Measurements from ENCODE around the gene SH2D4B.
"Not testable (repeated sequence)": the region's sequence is repeated elsewhere in the genome, so short reads cannot be mapped to it uniquely, and the experiment has no call there.

SH2D4B gene

DNA sequence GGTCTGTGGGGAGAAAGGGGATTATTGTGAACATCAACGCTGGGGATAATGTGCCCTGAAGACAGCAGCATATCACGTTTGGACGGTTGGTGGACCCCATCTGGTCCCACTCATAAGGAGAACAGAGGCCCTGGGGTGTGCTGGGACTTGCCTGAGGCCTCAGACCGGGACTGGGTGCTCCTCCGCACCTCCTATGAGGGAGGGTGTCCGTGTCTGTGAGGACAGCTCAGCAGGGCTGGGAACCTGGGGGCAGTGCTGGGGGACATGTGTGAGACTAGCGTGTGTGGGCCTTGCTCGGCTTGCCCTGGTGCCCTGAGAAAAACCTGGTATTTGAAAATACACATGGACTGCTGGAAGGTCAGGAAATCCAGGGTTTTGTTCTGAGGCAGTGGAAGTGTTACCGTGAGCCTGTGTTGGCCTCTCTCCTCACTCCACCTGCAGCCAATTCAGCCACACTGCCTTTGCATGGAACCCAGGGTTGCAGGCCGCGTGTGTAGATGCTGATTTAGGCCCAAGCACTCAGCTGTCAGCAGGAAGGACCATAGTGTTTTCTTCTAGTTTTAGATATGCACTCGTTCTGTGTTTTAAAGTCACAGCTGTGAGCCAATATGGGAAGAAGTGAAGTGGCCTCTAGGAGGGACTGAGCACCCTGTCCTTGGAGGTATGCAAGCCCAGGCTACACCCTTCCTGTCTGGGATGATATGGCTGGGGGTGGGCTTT lies 13.4 kb upstream of the SH2D4B start:
- no peak for DNase-seq (ENCODE audit: low spot score)

DNA sequence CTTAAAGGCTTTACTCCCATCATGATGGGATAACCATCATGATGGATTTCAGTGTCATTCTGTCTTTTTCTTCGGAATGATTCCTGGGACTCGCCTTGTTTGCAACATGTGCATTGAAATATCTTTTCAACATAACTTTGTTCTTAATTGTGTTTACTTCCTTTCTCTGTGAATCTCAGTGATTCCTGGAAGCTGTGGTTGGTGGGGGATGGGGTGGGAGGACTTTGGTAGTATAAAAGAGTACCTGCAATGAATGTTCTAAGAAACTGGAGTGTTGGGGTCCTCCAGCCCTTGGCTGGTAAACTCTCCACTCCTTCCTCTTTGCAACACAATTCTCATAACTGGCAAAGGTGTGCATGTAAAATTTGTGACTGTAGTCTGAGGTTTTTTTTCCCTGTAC lies 11.5 kb upstream of the SH2D4B start:
- DNase-seq (ENCODE audit: low spot score): no peak

DNA sequence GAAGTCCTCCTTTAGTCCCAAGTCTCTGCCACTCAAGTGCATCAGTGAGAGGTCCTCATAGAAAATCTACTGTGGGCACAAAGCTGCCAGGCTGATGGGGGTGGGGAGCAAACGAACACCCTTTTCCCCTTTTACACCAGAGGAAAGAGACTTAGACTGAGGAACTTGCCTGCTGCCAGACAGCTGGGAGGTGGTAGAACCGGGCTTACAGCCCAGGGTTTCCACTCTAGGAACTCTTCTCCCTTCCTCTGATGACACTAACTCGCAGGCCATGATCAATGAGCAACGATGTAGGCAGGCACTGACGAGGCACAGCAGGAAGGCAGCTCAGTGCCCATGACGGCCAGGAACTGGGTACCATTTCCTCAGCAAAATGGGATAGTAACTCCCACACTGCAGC lies 11.0 kb upstream of the SH2D4B start:
- no peak for DNase-seq (ENCODE audit: low spot score)

DNA sequence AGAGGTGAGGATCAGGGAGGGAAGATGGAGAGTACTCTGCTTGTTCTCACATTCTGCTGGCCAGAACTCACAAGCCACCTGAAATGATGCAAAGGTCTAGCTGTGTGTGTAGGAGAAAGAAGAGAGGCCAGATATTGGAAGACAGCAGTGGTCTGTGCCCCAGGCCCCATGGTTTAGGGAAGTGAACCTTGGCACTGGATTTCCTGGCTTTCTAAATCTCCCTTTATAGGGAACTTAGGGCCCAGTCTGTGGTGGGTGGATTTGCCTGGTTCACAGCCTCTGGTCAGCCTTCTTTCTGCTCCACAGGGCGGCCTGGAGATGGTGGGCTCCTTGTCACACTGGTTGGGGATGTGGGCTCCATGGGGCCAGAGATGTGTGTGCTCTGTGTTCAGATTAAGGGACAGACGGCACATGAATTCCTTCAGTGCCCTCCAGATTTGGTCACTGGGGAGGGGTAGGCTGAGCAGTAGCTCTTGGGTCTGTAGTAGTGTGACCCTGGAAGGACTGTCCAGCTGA lies 9.5 kb upstream of the SH2D4B start:
- DNase-seq (ENCODE audit: low spot score): no peak

DNA sequence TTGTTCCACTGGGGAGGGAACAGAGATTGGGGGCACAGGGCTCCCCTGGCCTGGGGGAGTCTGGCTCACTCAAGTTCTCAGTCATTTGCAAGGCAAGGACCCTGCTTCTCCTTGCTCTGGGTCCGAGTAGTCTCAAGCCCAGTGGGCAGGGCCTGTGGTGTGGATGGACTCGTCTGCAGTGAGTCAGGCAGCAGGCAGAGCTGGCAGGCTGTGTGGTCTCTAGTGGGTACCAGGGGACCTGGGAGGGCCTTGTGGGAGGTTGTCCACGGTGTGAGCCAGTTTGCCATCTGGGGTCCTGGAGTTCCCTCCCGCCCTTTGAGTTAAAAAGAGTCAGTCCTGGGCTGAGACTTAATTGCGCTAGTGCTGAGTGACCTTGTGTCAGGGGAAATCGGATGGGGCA lies 8.8 kb upstream of the SH2D4B start:
- no peak for DNase-seq (ENCODE audit: low spot score)

DNA sequence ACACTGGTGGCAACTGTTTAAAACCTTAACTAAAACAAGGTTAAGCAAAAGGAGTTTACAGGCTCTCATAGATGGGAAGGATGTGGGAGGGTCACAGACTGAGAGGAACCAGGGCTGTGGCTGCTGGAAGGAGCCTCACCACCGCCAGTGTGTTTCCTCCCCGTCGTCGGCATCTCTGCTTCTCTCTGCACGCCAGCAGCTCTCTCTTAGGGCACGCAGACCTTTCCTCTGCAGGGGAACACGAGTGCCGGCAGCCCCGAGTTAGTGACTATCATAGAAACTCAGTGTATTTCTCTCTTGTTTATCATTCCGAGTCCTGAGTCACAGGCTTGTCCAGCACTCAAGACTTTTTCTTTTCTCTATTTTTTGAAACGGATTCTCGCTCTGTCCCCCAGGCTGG lies 8.1 kb upstream of the SH2D4B start:
- DNase-seq (ENCODE audit: low spot score): no peak

DNA sequence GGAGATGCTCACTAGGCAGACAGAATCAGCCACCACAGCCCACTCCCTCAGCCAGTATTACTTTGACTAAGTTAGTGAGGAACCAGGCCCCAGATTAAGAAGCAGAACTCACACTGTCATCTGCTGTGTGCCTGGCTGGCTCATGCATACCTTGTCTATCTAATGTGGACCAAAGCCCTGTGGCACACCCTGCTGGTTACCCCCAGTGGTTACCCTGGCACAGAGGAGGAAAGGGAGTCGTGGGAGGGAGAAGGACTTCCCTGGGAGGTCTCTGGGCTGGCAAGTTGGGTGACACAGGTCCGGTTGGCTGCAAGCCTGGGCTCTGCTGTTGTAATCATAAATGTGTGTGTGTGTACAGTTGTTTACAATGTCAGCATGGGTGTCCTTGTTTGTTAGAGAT lies 7.5 kb upstream of the SH2D4B start:
- DNase-seq (ENCODE audit: low spot score): no peak

DNA sequence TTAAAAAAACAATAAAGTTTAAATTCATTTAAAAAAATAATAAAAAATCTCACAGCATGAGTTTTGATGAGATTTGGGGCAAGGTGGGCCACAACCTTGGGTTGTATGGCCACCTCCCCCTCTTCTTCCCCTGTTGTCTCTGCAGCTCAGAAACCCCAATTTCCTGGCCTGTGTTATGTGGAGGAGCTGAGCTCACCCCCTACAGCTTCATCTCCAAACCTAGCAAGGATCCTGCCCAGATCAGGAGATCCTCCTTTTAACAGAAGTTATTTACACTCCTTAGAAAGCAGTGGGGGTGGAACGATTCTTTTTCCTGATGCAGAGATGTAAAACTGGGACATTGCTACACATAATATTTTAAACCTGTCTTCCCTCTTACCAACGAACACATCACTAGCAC lies 6.9 kb upstream of the SH2D4B start:
- no peak for DNase-seq (ENCODE audit: low spot score)

DNA sequence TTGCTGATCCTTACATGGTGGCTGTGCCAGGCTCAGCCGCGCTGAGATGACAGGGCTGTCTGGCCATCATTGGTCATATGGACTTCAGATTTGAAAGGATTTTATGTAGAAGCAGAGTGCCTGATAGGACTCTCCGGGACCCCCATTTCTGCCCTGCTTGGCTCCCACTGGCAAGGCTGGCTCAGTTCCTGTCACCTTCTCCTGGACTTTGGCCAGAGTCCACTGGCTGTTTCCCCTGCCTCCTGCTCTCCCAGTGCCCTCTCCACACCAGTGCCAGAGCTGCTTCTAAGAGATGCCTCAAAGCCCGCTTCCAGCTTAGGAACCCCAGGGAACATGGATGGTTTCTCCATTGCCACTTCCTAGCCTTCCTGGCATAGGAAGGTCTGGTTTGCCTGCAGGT lies 5.1 kb upstream of the SH2D4B start:
- no peak for DNase-seq (ENCODE audit: low spot score)

DNA sequence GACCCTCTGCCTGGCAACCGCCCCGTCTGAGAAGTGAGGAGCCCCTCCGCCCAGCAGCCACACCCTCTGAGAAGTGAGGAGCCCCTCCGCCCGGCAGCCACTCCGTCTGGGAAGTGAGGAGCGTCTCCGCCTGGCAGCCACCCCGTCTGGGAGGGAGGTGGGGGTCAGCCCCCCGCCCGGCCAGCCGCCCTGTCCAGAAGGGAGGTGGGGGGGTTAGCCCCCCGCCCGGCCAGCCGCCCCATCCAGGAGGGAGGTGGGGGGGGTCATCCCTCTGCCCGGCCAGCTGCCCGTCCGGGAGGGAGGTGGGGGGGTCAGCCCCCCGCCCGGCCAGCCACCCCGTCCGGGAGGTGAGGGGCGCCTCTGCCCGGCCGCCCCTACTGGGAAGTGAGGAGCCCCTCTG lies 3.6 kb upstream of the SH2D4B start:
- DNase-seq (ENCODE audit: low spot score): not testable (repeated sequence)

DNA sequence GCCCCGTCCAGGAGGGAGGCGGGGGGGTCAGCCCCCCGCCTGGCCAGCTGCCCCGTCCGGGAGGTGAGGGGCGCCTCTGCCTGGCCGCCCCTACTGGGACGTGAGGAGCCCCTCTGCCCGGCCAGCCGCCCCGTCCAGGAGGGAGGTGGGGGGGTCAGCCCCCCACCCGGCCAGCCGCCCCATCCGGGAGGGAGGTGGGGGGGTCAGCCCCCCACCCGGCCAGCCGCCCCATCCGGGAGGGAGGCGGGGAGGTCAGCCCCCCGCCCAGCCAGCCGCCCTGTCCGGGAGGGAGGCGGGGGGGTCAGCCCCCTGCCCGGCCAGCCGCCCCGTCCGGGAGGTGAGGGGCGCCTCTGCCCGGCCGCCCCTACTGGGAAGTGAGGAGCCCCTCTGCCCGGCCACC lies 3.1 kb upstream of the SH2D4B start:
- DNase-seq (ENCODE audit: low spot score): not testable (repeated sequence)

DNA sequence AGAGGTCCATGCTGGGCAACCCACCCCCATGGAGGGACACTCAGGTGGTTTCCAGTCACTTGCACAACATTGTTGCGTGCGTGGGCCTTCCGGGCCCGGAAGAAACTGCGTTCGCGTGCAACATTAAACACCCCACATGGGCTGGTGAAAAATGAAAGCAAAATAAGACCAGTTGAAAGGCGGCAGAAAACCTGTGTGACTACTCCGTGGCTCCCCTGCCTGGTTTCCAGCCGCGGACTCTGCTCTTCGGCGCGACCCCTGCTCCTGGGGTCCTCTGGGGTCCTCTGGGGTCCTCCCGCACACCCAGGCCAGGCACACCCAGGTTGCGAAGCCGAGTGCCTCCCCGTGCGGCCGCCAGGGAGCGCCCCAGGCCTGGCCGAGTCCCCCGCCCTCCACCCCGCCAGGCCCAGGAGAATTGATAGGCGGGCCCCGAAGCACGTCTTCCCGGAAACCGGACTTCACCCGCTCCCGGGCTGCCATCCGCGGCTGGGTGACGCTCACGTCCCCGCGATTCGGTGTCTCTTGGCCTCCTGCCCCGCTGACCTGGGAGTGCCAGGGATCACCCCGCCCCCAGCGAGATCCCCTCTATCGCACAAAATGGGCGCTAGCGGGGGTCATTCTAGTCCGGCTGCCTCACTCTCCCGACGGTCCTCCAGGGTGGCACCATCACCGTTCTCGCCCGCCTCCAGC lies 1.9 kb upstream of the SH2D4B start:
- peak; percentile 73 for DNase-seq (ENCODE audit: low spot score)

DNA sequence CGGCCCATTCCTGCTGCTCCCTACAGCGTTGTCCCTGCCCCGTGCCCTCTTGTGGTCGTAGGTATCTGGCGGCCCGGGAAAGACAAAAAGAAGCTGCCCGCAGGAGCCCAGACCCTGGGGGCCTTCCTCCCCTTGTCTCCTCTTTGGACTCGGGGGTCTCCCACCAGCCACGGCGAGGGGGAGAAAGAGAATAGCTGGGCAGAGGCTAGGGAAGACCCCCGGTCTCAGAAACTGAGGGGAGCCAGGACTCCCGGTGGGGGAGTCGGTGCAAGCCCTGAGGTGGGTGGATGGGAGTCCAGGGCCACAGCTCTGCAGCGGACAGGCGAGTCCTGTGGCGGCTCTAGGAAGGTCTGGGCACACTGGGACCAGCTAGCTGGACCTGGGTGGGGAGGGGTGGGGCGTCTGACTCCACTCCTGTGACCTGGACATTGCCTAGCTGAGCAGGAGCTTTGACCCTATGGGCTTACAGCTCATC lies 1.3 kb upstream of the SH2D4B start:
- DNase-seq (ENCODE audit: low spot score): no peak

DNA sequence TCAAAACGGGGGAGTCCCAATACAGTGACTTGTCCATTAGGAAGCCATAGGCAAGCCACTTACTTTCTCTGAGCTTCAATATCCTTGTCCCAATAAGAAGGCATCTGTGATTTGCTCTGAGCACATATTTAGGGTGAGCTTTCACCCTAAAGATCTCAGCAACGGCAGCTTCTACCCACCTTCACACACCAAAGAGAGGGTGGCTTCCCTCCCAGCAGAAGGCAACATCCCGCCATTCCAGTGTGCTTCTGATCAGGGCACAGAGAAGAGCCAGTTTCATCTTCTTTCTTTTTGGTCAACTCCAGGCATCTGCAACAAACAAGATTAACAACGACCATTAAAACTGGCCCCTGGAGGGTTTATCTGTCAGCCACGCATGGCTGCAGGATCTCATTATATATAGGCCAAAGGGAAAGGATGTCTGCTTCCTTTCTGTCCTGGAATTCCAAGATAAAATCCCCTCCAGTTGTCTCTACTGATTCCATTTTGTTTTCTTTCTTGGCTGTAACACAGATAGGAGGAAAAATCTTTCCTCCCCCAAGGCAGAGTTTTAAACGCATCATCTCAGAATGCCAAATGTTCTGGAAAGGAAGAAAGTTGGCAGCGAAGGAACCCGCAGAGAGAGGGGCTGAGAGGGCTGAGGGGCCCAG lies 491 bp upstream of the SH2D4B start:
- DNase-seq (ENCODE audit: low spot score): no peak

DNA sequence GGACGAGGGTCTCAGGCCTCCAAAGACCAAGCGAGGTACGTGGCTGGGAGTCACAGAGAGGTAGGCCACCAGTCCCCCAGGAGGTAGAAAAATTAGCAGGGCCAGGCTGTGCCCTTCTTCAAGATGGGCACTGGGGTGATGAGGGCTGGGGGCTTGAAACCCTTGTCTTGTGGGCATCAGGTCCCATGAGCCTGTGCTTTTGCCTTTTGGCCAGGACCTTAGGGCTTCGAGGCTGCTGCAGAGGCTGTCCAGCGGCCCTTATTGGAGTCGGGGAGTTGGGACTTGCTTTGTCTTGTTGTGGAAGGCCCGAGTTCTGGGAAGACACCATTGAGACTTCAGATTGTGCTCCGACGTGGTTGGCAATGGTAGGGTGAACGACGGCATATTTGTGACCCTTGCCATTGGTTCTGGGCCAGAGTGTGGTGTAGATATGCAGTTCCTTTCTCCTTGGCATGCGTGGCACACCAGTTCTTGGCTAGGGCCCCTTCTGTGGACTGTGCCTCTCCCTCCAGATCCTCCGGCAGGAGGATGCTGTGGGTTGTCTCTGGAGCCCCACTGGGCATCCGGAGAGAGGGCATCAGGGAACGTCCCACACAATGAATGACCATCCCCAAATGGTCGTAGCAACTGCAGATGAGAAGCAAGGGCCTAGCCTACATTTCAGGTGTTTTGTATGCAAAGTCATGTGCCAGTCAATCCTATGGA lies 931 bp downstream of the SH2D4B start:
- no peak for DNase-seq (ENCODE audit: low spot score)

DNA sequence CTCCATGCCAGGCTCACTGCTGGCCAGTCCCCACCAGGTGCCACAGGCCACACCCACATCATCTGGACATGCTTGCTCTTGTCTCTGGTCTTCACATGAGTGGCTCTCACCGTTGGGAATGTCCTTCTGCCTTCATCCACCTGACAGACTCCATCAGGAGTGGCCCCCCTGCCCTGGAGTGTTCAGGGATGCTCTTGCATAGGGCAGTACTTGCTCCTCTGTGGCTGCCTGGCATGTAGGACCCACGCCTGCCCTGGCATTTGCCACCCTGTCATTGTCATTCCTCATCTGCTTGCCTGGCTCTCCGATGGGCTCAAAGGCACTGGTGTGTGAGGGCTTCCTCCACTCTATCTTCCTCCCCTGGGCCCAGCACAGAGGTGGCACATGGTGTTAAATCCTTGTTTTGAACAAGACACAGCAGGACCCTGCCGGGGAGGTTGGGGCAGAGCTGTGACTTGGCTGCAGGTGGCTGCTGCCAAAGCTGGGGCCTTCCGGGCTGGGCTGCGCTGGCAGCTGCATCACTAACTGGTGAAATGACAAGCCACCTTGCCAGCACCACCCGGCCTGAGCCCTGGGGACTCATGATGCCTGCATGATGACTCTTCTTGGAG lies 1.8 kb downstream of the SH2D4B start:
- DNase-seq (ENCODE audit: low spot score): no peak

DNA sequence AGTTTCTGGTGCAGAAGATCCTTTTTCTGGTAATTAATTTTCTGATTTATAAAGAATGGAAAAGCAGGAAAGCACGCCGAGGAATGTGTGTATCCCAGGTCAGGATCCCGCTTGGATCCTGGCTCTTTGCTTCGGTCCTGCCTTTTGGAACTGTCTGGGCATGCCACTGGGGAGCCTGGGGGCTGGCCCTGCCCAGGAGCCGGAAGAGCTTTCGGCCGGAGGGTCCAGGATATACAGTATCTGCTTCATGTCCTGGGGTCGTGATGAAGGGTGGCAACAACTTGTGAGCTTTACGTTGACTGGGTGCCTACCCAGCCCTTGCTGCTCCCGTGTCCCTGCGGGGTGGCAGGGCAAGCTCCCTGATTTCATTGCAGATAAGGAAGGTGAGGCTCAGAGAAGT lies 2.4 kb downstream of the SH2D4B start:
- no peak for DNase-seq (ENCODE audit: low spot score)

DNA sequence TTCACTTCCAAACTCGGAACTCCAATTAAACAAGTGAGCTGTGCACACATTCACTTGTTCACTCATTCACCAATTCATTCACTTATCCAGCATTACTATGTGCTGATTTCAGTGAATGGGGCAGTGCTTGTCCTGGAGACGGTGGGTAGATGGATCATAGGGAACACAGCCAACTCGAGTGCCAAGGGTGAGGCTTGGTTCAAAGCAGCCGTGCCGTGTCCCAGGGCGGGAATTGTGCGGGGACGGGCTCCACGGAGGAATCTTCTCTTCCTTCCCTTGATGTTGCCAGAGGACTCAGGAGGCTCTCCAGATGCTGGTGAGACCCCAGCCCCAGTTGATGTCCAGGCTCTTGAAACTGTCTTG lies 2.9 kb downstream of the SH2D4B start:
- no peak for DNase-seq (ENCODE audit: low spot score)

DNA sequence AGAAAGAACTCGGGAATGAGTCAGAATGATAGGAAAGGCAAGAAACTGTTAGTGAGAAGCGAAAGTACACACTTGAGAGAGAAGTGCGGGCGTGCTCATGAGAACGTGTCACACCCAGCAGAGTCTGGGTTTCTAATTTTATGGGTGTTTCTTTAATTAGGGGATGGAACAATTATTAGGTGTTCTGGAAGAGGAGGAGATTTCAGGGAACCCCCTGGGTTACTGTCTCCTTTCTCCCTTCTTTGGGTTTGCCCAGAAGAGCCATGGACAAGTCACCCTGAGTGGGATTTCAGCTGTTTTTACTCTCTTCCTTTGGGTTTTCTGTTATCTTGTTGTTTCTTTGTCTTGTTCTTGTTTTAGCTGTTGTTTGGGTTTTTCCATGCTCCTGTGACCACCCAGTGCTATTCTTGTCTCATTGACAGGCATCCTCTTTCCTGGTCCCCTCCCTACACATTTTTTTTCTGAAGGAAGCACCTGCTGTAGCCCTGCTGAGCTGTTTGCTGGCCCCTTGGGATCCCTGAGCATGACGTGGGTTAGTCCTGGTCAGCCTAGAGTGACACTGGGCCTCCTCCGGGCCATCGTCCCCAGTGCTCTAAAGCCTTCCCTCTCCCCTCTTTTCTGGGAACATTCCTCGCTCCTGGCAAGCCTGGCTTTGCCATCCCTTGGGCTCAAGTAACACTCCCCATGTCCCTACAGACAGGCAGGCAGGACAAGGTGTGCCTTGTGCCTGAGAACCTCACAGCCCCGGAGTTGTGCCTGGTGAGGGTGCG lies 3.5 kb downstream of the SH2D4B start:
- DNase-seq (ENCODE audit: low spot score): no peak

DNA sequence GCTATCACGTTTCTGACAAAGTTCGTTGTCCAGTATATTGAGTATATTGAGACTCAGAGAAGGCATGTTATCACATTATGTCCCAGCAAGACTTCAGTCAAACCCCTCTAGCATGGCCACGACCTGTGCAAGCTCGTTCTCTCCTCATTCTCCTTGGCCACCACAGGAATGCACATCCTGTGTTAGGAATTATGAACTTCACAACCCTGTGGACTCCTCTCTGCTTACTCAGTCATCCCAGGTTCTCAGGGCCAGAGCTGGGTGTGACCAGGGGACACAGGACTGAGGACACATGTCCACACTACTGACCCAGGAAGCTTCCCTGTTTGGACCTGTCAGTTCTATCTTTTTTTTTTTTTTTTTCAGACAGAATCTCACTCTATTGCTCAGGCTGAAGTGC lies 4.4 kb downstream of the SH2D4B start:
- DNase-seq (ENCODE audit: low spot score): no peak

DNA sequence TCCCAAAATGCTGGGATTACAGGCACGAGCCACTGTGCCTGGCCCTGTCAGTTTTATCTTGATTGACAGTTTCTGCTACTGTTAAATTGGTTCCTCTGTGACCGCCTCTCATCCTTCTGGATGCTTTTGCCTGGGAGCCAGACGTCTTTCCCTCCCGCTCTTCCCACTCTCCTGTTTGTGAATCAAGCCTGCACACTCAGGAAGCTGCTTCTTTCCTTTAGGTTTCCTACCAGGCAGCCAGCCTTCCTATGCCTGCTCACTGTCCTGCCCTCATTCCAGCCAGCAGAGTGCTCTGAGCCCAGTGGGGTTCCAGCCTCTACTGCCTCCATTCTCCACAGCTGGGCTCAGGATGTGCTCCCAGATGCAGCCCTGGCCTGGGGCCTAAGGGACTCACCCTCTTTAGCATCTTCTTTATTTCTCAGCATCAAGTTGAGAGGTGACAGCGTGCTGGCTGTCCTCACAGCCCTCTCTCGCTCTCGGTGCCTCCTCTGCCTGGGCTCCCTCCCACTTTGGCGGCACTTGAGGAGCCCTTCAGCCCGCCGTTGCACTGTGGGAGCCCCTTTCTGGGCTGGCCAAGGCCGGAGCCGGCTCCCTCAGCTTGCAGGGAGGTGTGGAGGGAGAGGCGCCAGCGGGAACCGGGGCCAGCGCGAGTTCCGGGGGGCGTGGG lies 5.1 kb downstream of the SH2D4B start:
- no peak for DNase-seq (ENCODE audit: low spot score)
